H1 (cell line): ENCODE results near the gene RINT1. TPM values are rescaled to one million over a fixed set of nuclear protein-coding genes. Genes with fewer than 3 reads are reported as not detected.

Experiments used
- CTCF ChIA-PET: fragments of 300-600 bp; sonication (Branson Sonifier 250); formaldehyde crosslinking; loops from one replicate; lab custom pipeline; 2021; ENCODE audit not compliant: partially characterized antibody; lab: Charles Lee
- POLR2A ChIA-PET: fragments of 300-600 bp; sonication (Branson Sonifier 250); formaldehyde crosslinking; loops from one replicate; lab custom pipeline; 2021; ENCODE audit warnings: inconsistent platforms; ENCODE audit not compliant: partially characterized antibody; lab: Charles Lee
- DNase-seq, 2 experiments: peaks; one replicate each; pipeline versions ENCODE4 v3.0.0 to v3.0.0-alpha.2; 2010 to 2022; ENCODE audit warnings: low spot score in 2 of 2, low read depth in 1 of 2, mixed read lengths in 1 of 2
- FAIRE-seq: peaks from 2 replicates; lab custom pipeline; 2011; peaks lifted over from hg19 to GRCh38; lab: Jason Lieb, UNC
- H2AFZ ChIP-seq: 2 replicates; pipeline ENCODE4 v1.8.1; 2012; ENCODE audit warnings: low read length, inconsistent platforms
- H2AK5ac ChIP-seq: 2 replicates; pipeline ENCODE4 v1.6.1; 2013; ENCODE audit warnings: low read depth, low read length
- H2BK120ac ChIP-seq: replicated peaks from 2 replicates; pipeline ENCODE3; 2013; ENCODE audit warnings: low read depth, low read length, inconsistent platforms
- H2BK12ac ChIP-seq: 2 replicates; pipeline ENCODE4 v1.6.1; 2013; ENCODE audit warnings: low read depth, low read length
- H2BK15ac ChIP-seq: 2 replicates; pipeline ENCODE4 v1.6.1; 2013; ENCODE audit warnings: low read length
- H2BK20ac ChIP-seq: 2 replicates; pipeline ENCODE4 v1.6.1; 2013; ENCODE audit warnings: low read length
- H2BK5ac ChIP-seq: 2 replicates; pipeline ENCODE4 v1.6.1; 2013; ENCODE audit warnings: low read depth, low read length
- H3K14ac ChIP-seq: 2 replicates; pipeline ENCODE4 v1.6.1; 2013; ENCODE audit warnings: inconsistent platforms; ENCODE audit not compliant: insufficient read length
- H3K18ac ChIP-seq: 2 replicates; pipeline ENCODE4 v1.6.1; 2013; ENCODE audit warnings: low read length; ENCODE audit errors: extremely low read depth
- H3K23ac ChIP-seq: 2 replicates; pipeline ENCODE4 v1.6.1; 2013; ENCODE audit warnings: inconsistent platforms; ENCODE audit not compliant: insufficient read length
- H3K23me2 ChIP-seq: 2 replicates; pipeline ENCODE4 v1.6.1; 2013; ENCODE audit warnings: low read depth, low read length
- H3K27ac ChIP-seq: 2 replicates; pipeline ENCODE4 v1.6.1; 2011; ENCODE audit warnings: low read depth, low read length, inconsistent platforms
- H3K27me3 ChIP-seq, 4 experiments: replicated peaks in 1 of 4; 1 replicate in 1 of 4; 2 replicates in 3 of 4; pipeline versions ENCODE4 v1.6.1 to v1.8.1; 2011 to 2013; ENCODE audit warnings: low read length in 3 of 4, mild to moderate bottlenecking in 3 of 4, inconsistent platforms in 2 of 4, mixed read lengths in 2 of 4, moderate library complexity in 1 of 4; ENCODE audit not compliant: control insufficient read depth in 3 of 4, insufficient read depth in 3 of 4; ENCODE audit errors: extremely low read depth in 1 of 4
- H3K36me3 ChIP-seq, 4 experiments: 2 replicates each; pipeline versions ENCODE4 v1.6.1 to v1.8.1; 2011 to 2013; ENCODE audit warnings: mild to moderate bottlenecking in 4 of 4, low read length in 3 of 4, moderate library complexity in 2 of 4, control low read depth in 1 of 4, inconsistent platforms in 1 of 4; ENCODE audit not compliant: insufficient read depth in 4 of 4, control insufficient read depth in 2 of 4
- H3K4ac ChIP-seq: replicated peaks from 2 replicates; pipeline ENCODE3; 2013; ENCODE audit warnings: low read length, low read depth, mixed read lengths, inconsistent platforms; ENCODE audit not compliant: insufficient read length
- H3K4me1 ChIP-seq, 4 experiments: replicated peaks in 1 of 4; 1 replicate in 1 of 4; 2 replicates in 3 of 4; pipeline versions ENCODE4 v1.6.1 to v1.8.1; 2011 to 2013; ENCODE audit warnings: low read length in 3 of 4, inconsistent platforms in 2 of 4, mixed read lengths in 1 of 4; ENCODE audit not compliant: insufficient read depth in 4 of 4, control insufficient read depth in 3 of 4
- H3K4me2 ChIP-seq, 2 experiments: 2 replicates each; pipeline versions ENCODE4 v1.6.1 to v1.8.1; 2011 to 2013; ENCODE audit warnings: low read depth in 2 of 2, low read length in 2 of 2, control low read depth in 1 of 2, inconsistent platforms in 1 of 2, mild to moderate bottlenecking in 1 of 2; ENCODE audit not compliant: insufficient read depth in 1 of 2
- H3K4me3 ChIP-seq, 4 experiments: fragments of 200-600, 300-600 bp in 1 of 4; sonication (generic), shearing (Covaris generic), sonication (Bioruptor Twin) in 1 of 4; 2 replicates each; pipeline versions ENCODE4 v1.5.1 to v1.8.1; 2011 to 2016; ENCODE audit warnings: low read length in 4 of 4, low read depth in 3 of 4, control low read depth in 2 of 4, inconsistent platforms in 2 of 4, mild to moderate bottlenecking in 2 of 4, mixed read lengths in 1 of 4, moderate library complexity in 1 of 4; ENCODE audit not compliant: insufficient read depth in 2 of 4; ENCODE audit errors: extremely low read depth in 1 of 4
- H3K56ac ChIP-seq: replicated peaks from 2 replicates; pipeline ENCODE3; 2013; ENCODE audit warnings: low read depth, mild to moderate bottlenecking, mixed read lengths, low read length, inconsistent platforms; ENCODE audit not compliant: insufficient read length
- H3K79me1 ChIP-seq: 2 replicates; pipeline ENCODE4 v1.6.1; 2013; ENCODE audit warnings: low read depth, low read length, control low read depth
- H3K79me2 ChIP-seq, 2 experiments: 2 replicates each; pipeline versions ENCODE4 v1.6.1 to v1.8.1; 2012 to 2013; ENCODE audit warnings: low read length in 2 of 2, mild to moderate bottlenecking in 2 of 2, inconsistent platforms in 1 of 2; ENCODE audit not compliant: insufficient read depth in 2 of 2, control insufficient read depth in 1 of 2
- H3K9ac ChIP-seq, 4 experiments: replicated peaks in 1 of 4; 1 replicate in 1 of 4; 2 replicates in 3 of 4; pipeline versions ENCODE4 v1.6.1 to v1.8.1; 2011 to 2013; ENCODE audit warnings: low read depth in 3 of 4, low read length in 3 of 4, control low read depth in 2 of 4, mild to moderate bottlenecking in 2 of 4, moderate library complexity in 2 of 4, inconsistent platforms in 1 of 4; ENCODE audit errors: extremely low read depth in 1 of 4
- H3K9me3 ChIP-seq, 2 experiments: 2 replicates each; pipeline versions ENCODE4 v1.6.1 to v1.8.1; 2012 to 2013; ENCODE audit warnings: mild to moderate bottlenecking in 2 of 2, moderate library complexity in 2 of 2, control low read depth in 1 of 2, inconsistent platforms in 1 of 2, low read depth in 1 of 2, low read length in 1 of 2, mixed read lengths in 1 of 2; ENCODE audit not compliant: insufficient read depth in 2 of 2
- H4K20me1 ChIP-seq, 2 experiments: replicated peaks in 1 of 2; 2 replicates each; pipeline versions ENCODE3 to v1.8.1; 2011 to 2013; ENCODE audit warnings: inconsistent platforms in 2 of 2, low read length in 2 of 2, mild to moderate bottlenecking in 1 of 2; ENCODE audit not compliant: insufficient read depth in 2 of 2, control insufficient read depth in 1 of 2
- H4K5ac ChIP-seq: 2 replicates; pipeline ENCODE4 v1.6.1; 2013; ENCODE audit warnings: low read length, low read depth, mixed read lengths, inconsistent platforms; ENCODE audit not compliant: insufficient read length
- H4K8ac ChIP-seq: 2 replicates; pipeline ENCODE4 v1.8.0; 2013; ENCODE audit warnings: mild to moderate bottlenecking, moderate library complexity, low read length, inconsistent platforms; ENCODE audit not compliant: insufficient read depth; ENCODE audit errors: extremely low read depth
- H4K91ac ChIP-seq: replicated peaks from 2 replicates; pipeline ENCODE3; 2013; ENCODE audit warnings: low read length, mixed read lengths, inconsistent platforms; ENCODE audit not compliant: insufficient read length
- HDAC6 ChIP-seq: IDR thresholded peaks from one replicate; pipeline ENCODE4 v1.7.1; 2012; ENCODE audit warnings: low read depth, mild to moderate bottlenecking, inconsistent platforms, low read length, moderate library complexity
- WGBS, 2 experiments: shearing (Covaris generic) in 1 of 2; methylation state at CpG; one replicate each; pipeline versions ENCODE4 v1.1.6 to v1.1.7; 2013 to 2015; ENCODE audit warnings: low lambda C conversion rate in 2 of 2, mixed read lengths in 2 of 2, inconsistent platforms in 1 of 2, low coverage in 1 of 2, missing lambda C conversion rate in 1 of 2; ENCODE audit not compliant: insufficient replicate concordance in 2 of 2, insufficient coverage in 1 of 2, insufficient read length in 1 of 2; ENCODE audit errors: extremely low coverage in 1 of 2, missing lambda C conversion rate in 1 of 2; 5-methylcytosine and 5-hydroxymethylcytosine counted together
- polyA plus RNA-seq, 7 experiments: library from polyadenylated mRNA; depleted of rRNA in 3 of 7; stranded (reverse) in 5 of 7; unstranded in 2 of 7; fragments of >200 nt in 5 of 7; fragments of 200-250 nt in 2 of 7; gene quantifications; 1 replicate in 5 of 7; 2 replicates in 1 of 7; 4 replicates in 1 of 7; pipeline versions ENCODE4 v1.2.1 to v1.2.3, GENCODE V29; 2011 to 2013; ENCODE audit warnings: missing spikeins in 2 of 7, mixed read lengths in 2 of 7
- total RNA-seq: library from RNA; stranded (reverse); fragmentation: NEBNext Ultra II Directional; extraction: Animal tissue kit (Norgen Biotek cat#: 25700); gene quantifications from 2 replicates; pipeline ENCODE4 v1.2.1, GENCODE V29; 2021

The RINT1 gene
- total and polyA plus RNA-seq, 2 of the 8 experiments (the other 6 are each of a cell fraction or from before 2014, with no cell fraction given): 7.8 to 21.8 TPM

- H2BK120ac ChIP-seq: no peak overlapping the region
- no peaks in the 10 kb centered on the region for H3K23me2 ChIP-seq
- no peak overlapping the region for H3K56ac ChIP-seq
- H4K8ac ChIP-seq: no peak overlapping the region
- no peak overlapping the region for H3K14ac ChIP-seq
- ChIA-PET POLR2A (no interaction called here), CTCF (no interaction called here)
- no peaks in the 10 kb centered on the region for H3K9me3 ChIP-seq
- H3K4me3 ChIP-seq: no peak overlapping the region
- no peak overlapping the region for H3K18ac ChIP-seq
- no peak for DNase-seq
- no peak overlapping the region for H4K91ac ChIP-seq
- no peaks in the 10 kb centered on the region for H4K20me1 ChIP-seq
- H2BK15ac ChIP-seq: no peak overlapping the region
- no peak overlapping the region for H4K5ac ChIP-seq
- H3K27ac ChIP-seq: no peak overlapping the region
- H3K4me2 ChIP-seq: no peak overlapping the region
- no peak overlapping the region for H2BK5ac ChIP-seq
- no peak for TF ChIP-seq HDAC6
- H2AFZ ChIP-seq: no peak overlapping the region
- WGBS, 2 experiments: 90% methylated on average over 3 of the region's 3 CpGs; no CpG with 5 or more reads in 1 of the 2 experiments
- no peaks in the 10 kb centered on the region; the same call in 1 of the 2 replicates for H3K79me1 ChIP-seq
- FAIRE-seq: no peak
- peaks cover 5 to 40% (median 22%) of the 10 kb centered on the region in 4 experiments; a peak in 6 of 8 replicates for H3K36me3 ChIP-seq
- H3K4ac ChIP-seq: no peak overlapping the region
- H3K27me3 ChIP-seq: no peaks in the 10 kb centered on the region
- H3K23ac ChIP-seq: no peak overlapping the region
- H3K9ac ChIP-seq: no peak overlapping the region
- H3K4me1 ChIP-seq: no peaks in the 10 kb centered on the region
- no peak overlapping the region for H2AK5ac ChIP-seq
- H3K79me2 ChIP-seq: no peaks in the 10 kb centered on the region
- no peak overlapping the region for H2BK20ac ChIP-seq
- no peak overlapping the region for H2BK12ac ChIP-seq
These were observed 42.6 kb upstream of the RINT1 start for GRCh38 chr7:105489409-105489808.
